ENCODE results near the gene PPP6R1.

DNA sequence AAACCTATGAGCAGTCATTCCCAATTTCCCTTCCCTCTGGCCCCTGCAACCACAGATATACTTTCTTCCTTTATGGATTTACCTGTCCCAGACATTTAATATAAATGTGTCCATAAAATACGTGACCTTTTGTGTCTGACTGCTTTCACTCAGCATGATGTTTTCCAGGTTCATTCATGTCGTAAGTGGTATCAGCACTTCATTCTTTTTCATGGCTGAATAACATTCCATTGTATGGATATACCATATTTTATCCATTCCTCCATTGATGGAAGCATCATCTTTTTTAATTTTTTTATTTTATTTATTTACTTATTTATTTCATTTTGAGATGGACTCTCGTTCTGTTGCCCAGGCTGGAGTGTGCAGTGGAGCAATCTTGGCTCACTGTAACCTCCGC lies 8.0 kb upstream of the PPP6R1 start:
- TF ChIP-seq CEBPB (IDR thresholded peaks at IDR 0.05) (no peak), EGR1 (IDR thresholded peaks at IDR 0.05) (no peak), FOXM1 (IDR thresholded peaks at IDR 0.05; ENCODE audit: borderline replicate concordance, low read depth) (no peak)

Data from Ishikawa (cell line).